GM23248 (cell line): ENCODE results near the gene GFRA1. TPM values are rescaled to one million over a fixed set of nuclear protein-coding genes. Genes with fewer than 3 reads are reported as not detected.

ENCODE experiments used
- DNase-seq: peaks from one replicate; pipeline ENCODE4 v3.0.0-alpha.2; 2015
- H2AFZ ChIP-seq: fragments of 200-600 bp; sonication (generic); 2 replicates; pipeline ENCODE4 v1.6.1; 2016; ENCODE audit warnings: antibody characterized with exemption
- H3F3A ChIP-seq: fragments of 200-600 bp; sonication (generic); 2 replicates; pipeline ENCODE4 v1.6.1; 2016; ENCODE audit warnings: mild to moderate bottlenecking, antibody characterized with exemption, mixed run types; ENCODE audit not compliant: insufficient read depth
- H3K27ac ChIP-seq: fragments of 200-600 bp; sonication (generic); 2 replicates; pipeline ENCODE4 v1.5.1; 2016; ENCODE audit warnings: mild to moderate bottlenecking
- H3K27me3 ChIP-seq: fragments of 200-600 bp; sonication (generic); replicated peaks from 2 replicates; pipeline ENCODE4 v1.6.1; 2016; ENCODE audit warnings: mild to moderate bottlenecking; ENCODE audit not compliant: insufficient read depth
- H3K36me3 ChIP-seq: fragments of 200-600 bp; sonication (generic); 2 replicates; pipeline ENCODE4 v1.6.1; 2016; ENCODE audit warnings: low read depth, mild to moderate bottlenecking
- H3K4me1 ChIP-seq: fragments of 200-600 bp; sonication (generic); 2 replicates; pipeline ENCODE4 v1.6.1; 2016; ENCODE audit warnings: mild to moderate bottlenecking; ENCODE audit not compliant: insufficient read depth
- H3K4me2 ChIP-seq: fragments of 200-600 bp; sonication (generic); one replicate; pipeline ENCODE4 v1.6.1; 2016; ENCODE audit warnings: mild to moderate bottlenecking; ENCODE audit not compliant: unreplicated experiment
- H3K4me3 ChIP-seq: fragments of 200-600 bp; sonication (generic); 2 replicates; pipeline ENCODE4 v1.5.1; 2016; ENCODE audit warnings: mild to moderate bottlenecking
- H3K79me2 ChIP-seq: fragments of 200-600 bp; sonication (generic); 2 replicates; pipeline ENCODE4 v1.6.1; 2016; ENCODE audit warnings: mild to moderate bottlenecking; ENCODE audit not compliant: insufficient read depth
- H3K9ac ChIP-seq: fragments of 200-600 bp; sonication (generic); 2 replicates; pipeline ENCODE4 v1.6.1; 2016; ENCODE audit warnings: mild to moderate bottlenecking
- H3K9me2 ChIP-seq: fragments of 200-600 bp; sonication (generic); 2 replicates; pipeline ENCODE4 v1.6.1; 2016; ENCODE audit warnings: mixed run types, mild to moderate bottlenecking, moderate library complexity; ENCODE audit not compliant: insufficient read depth
- H3K9me3 ChIP-seq: fragments of 200-600 bp; sonication (generic); one replicate; pipeline ENCODE4 v1.6.1; 2017; ENCODE audit warnings: low read depth
- H4K20me1 ChIP-seq: fragments of 200-600 bp; sonication (generic); 2 replicates; pipeline ENCODE4 v1.6.0; 2016; ENCODE audit not compliant: insufficient read depth
- EZH2 ChIP-seq: fragments of 200-600 bp; sonication (generic); IDR thresholded peaks from 2 replicates; pipeline ENCODE4 v1.6.1; 2018; ENCODE audit warnings: antibody characterized with exemption, mild to moderate bottlenecking; ENCODE audit not compliant: insufficient read depth, poor library complexity, severe bottlenecking
- EZH2phosphoT487 ChIP-seq: fragments of 200-600 bp; sonication (generic); IDR thresholded peaks from 2 replicates; pipeline ENCODE4 v1.6.1; 2018; ENCODE audit warnings: antibody characterized with exemption, moderate library complexity, mild to moderate bottlenecking, low read depth; ENCODE audit not compliant: insufficient read depth
- WGBS, 2 experiments: methylation state at CpG; one replicate each; pipeline ENCODE4 v1.1.6; 2015 to 2017; ENCODE audit warnings: low lambda C conversion rate in 2 of 2, low coverage in 1 of 2; ENCODE audit errors: missing lambda C conversion rate in 2 of 2; 5-methylcytosine and 5-hydroxymethylcytosine counted together
- in situ Hi-C: fragments of 300-500 bp; cut with MboI; formaldehyde crosslinking; loops from 2 replicates; pipeline ENCODE4 v1.15.0; 2020
- polyA plus RNA-seq: library from polyadenylated mRNA; unstranded; fragments of >200 nt; fragmentation: Nextera tagmentation; extraction: Ambion mirVana; gene quantifications from 2 replicates; pipeline ENCODE4 v1.2.1, GENCODE V29; 2016
- total RNA-seq: library from RNA; depleted of rRNA; stranded (reverse); fragments of >200 nt; shearing (Covaris generic); gene quantifications from 2 replicates; pipeline ENCODE4 v1.2.3, GENCODE V29; 2014

GFRA1 gene
- total and polyA plus RNA-seq, 2 experiments from 2014 or later, result 5.0 to 5.2 TPM

DNA sequence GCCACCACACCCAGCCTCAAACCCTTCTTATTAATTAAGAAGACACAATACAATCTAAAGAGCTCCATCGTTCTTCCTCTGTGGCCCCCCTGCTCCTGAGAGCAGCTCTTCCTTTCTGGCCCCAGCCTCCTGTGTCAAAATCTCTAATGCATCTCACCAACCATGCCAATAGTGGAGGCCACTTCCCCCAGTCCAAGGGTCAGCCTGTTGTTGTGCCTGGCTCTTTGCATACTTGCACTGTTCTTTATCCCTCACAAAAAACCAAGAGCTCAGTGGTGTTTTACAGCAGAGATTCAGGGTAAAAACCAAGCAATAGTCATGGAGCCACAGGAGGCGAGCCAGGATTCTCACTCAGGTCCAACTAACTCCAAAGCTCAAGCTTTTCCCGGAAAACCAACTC, 190.2 kb downstream of the GFRA1 start:
- in situ Hi-C loops, result no loop called here
- Histone ChIP-seq H3K27ac (no peak overlapping the region), H3K9ac (no peak overlapping the region), H3K9me3 (no peaks in the 10 kb centered on the region), H3K79me2 (no peaks in the 10 kb centered on the region), H3K27me3 (no peaks in the 10 kb centered on the region), H3K36me3 (no peaks in the 10 kb centered on the region), H3K9me2 (no peaks in the 10 kb centered on the region), H3K4me1 (peaks cover 6% of the 10 kb centered on the region; the same call in 1 of the 2 replicates), H3F3A (no peaks in the 10 kb centered on the region), H4K20me1 (no peaks in the 10 kb centered on the region), H2AFZ (no peak overlapping the region), H3K4me2 (no peak overlapping the region), H3K4me3 (no peak overlapping the region)
- TF ChIP-seq EZH2phosphoT487, result no peak
- TF ChIP-seq EZH2, result no peak
- 78 to 86% methylated on average over 3 of the region's 3 CpGs for WGBS, 2 experiments
- no peak for DNase-seq

DNA sequence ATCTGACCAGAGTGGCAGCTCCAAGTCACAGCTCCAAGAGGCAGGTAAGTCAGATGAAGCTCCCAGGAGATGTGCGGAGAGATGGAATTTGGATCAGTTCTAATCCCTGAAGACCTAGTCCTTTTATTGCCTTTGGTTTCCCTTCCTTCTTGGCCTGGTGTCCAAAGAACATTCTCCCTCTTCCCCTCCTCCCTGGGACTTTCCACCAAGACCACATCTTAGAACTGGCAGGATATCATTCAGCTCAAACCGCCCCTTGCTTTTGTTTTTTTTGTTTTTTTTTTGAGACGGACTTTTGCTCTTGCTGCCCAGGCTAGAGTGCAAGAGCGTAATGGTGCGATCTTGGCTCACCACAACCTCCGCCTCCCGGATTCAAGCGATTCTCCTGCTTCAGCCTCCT, 190.8 kb downstream of the GFRA1 start:
- Histone ChIP-seq H3F3A (no peaks in the 10 kb centered on the region), H3K4me1 (peaks cover 6% of the 10 kb centered on the region; the same call in 1 of the 2 replicates), H3K9me3 (no peaks in the 10 kb centered on the region), H3K36me3 (no peaks in the 10 kb centered on the region), H3K9ac (no peak overlapping the region), H3K9me2 (no peaks in the 10 kb centered on the region), H3K27ac (no peak overlapping the region), H3K27me3 (no peaks in the 10 kb centered on the region), H3K79me2 (no peaks in the 10 kb centered on the region), H4K20me1 (no peaks in the 10 kb centered on the region), H2AFZ (no peak overlapping the region), H3K4me2 (no peak overlapping the region), H3K4me3 (no peak overlapping the region)
- in situ Hi-C loops, result no loop called here
- WGBS, 2 experiments, result 80 to 88% methylated on average over 7 to 8 of the region's 8 CpGs
- DNase-seq, result no peak
- no peak for TF ChIP-seq EZH2phosphoT487
- no peak for TF ChIP-seq EZH2

DNA sequence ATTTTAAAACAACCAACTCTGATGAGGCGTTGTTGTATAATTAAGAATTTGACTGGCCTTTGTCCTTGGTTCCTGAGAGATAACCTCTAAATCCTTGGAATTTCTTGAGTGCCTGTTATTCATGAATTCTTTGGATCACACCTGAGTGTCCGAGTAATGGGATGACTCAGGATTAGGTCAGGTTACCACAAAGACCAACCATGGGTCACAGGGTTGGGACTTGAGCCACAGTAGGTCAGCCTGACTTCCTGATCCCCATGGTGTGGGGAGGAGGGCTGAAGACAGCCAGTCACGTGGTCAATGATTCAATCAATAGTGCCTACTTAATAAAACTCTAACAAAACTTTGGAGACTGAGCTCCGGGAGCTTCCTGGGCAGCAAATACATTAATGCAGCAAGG, 192.5 kb downstream of the GFRA1 start:
- TF ChIP-seq EZH2, result no peak
- TF ChIP-seq EZH2phosphoT487, result no peak
- Histone ChIP-seq H3K27ac (no peak overlapping the region), H3K4me3 (no peak overlapping the region), H3K9ac (no peak overlapping the region), H3K79me2 (no peaks in the 10 kb centered on the region), H3K36me3 (no peaks in the 10 kb centered on the region), H3K27me3 (no peaks in the 10 kb centered on the region), H3K9me2 (no peaks in the 10 kb centered on the region), H3K4me1 (peaks cover 6% of the 10 kb centered on the region; the same call in 1 of the 2 replicates), H3K4me2 (no peak overlapping the region), H3K9me3 (no peaks in the 10 kb centered on the region), H2AFZ (no peak overlapping the region), H3F3A (no peaks in the 10 kb centered on the region), H4K20me1 (no peaks in the 10 kb centered on the region)
- WGBS, 2 experiments, result 62 to 63% methylated on average over 4 of the region's 4 CpGs
- peak; percentile 35 for DNase-seq
- in situ Hi-C loops, result no loop called here

DNA sequence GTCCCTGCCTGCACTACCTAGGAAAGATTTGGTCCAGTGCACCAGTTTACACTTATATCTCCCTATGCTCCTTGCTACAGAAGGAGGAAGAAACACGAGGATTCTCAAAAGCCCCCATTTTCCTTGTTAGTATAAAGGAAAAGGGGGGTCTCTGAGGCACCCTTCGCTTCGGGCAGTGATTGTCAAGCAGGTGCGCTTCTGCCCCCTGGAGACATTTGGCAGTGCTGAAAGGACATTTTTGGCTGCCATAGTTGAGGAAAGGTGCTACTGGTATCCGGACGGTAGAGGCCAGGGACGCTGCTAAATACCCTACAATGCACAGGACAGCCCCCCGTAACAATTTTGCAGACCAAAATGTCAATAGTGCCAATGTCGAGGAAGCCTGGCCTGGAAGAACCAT, 193.7 kb downstream of the GFRA1 start:
- no peak for TF ChIP-seq EZH2phosphoT487
- no peak for TF ChIP-seq EZH2
- H3K4me1 ChIP-seq, result peaks cover 6% of the 10 kb centered on the region; the same call in 1 of the 2 replicates
- WGBS, 2 experiments, result 89 to 94% methylated on average over 9 of the region's 9 CpGs
- H3K79me2 ChIP-seq, result no peaks in the 10 kb centered on the region
- H3K9ac ChIP-seq, result no peak overlapping the region
- H2AFZ ChIP-seq, result no peak overlapping the region
- H3K9me3 ChIP-seq, result no peaks in the 10 kb centered on the region
- H3K27ac ChIP-seq, result no peak overlapping the region
- H3K4me3 ChIP-seq, result no peak overlapping the region
- no peaks in the 10 kb centered on the region for H3K9me2 ChIP-seq
- H3F3A ChIP-seq, result no peaks in the 10 kb centered on the region
- no peaks in the 10 kb centered on the region; the same call in 1 of the 2 replicates for H3K27me3 ChIP-seq
- DNase-seq, result no peak
- in situ Hi-C loops, result no loop called here
- no peak overlapping the region for H3K4me2 ChIP-seq
- no peaks in the 10 kb centered on the region for H3K36me3 ChIP-seq
- no peaks in the 10 kb centered on the region for H4K20me1 ChIP-seq

DNA sequence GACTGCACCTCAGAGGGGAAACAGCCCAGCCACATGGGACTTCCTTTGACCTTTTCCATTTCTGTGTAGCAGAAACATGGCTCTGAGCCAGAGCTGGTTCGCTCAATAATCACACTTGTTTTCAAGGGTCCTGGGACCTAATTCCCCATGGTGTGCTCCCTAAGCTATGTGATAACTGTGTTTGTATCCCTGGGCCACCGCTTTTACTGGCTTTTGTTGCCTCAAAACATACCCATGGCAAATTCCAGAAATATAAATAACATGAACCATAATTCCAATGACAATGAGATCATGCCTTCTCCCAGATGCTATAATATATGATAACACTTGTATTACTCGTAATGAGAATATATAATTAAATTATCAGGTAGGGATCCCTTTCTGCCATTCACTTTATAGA, 196.4 kb downstream of the GFRA1 start:
- Histone ChIP-seq H3K9ac (no peak overlapping the region), H3K36me3 (no peaks in the 10 kb centered on the region), H3K79me2 (no peaks in the 10 kb centered on the region), H3K9me2 (no peaks in the 10 kb centered on the region), H3K4me3 (no peak overlapping the region), H3K27ac (no peak overlapping the region), H3K4me2 (no peak overlapping the region), H3K4me1 (peaks cover 6% of the 10 kb centered on the region; the same call in 1 of the 2 replicates), H3F3A (no peaks in the 10 kb centered on the region), H4K20me1 (no peaks in the 10 kb centered on the region), H3K27me3 (no peaks in the 10 kb centered on the region; the same call in 1 of the 2 replicates), H3K9me3 (no peaks in the 10 kb centered on the region), H2AFZ (no peak overlapping the region)
- in situ Hi-C loops, result no loop called here
- TF ChIP-seq EZH2phosphoT487, result no peak
- no peak for TF ChIP-seq EZH2
- no peak for DNase-seq
- WGBS, 2 experiments, result 79 to 82% methylated on average over 3 of the region's 3 CpGs
